Suprapubic skin (tissue), 4 donors: ENCODE results near the gene CELF4. TPM values are rescaled to one million over a fixed set of nuclear protein-coding genes. Genes with fewer than 3 reads are reported as not detected.

ENCODE experiments used
- DNase-seq, 2 donors: peaks; one replicate each; pipeline ENCODE4 v3.0.0-alpha.2; 2019; ENCODE audit warnings: low spot score in 2 of 2
- H3K27ac ChIP-seq: fragments of 200-600 bp; sonication (generic); one replicate; pipeline ENCODE4 v1.5.1; 2019
- H3K27me3 ChIP-seq: fragments of 200-600 bp; sonication (generic); one replicate; pipeline ENCODE4 v1.5.1; 2019
- H3K36me3 ChIP-seq: fragments of 200-600 bp; sonication (generic); one replicate; pipeline ENCODE4 v1.5.1; 2019
- H3K4me1 ChIP-seq: fragments of 200-600 bp; sonication (generic); one replicate; pipeline ENCODE4 v1.5.1; 2019
- H3K4me3 ChIP-seq: fragments of 200-600 bp; sonication (generic); one replicate; pipeline ENCODE4 v1.5.1; 2019; ENCODE audit warnings: mild to moderate bottlenecking
- H3K9me3 ChIP-seq: fragments of 200-600 bp; sonication (generic); one replicate; pipeline ENCODE4 v1.5.1; 2019
- CTCF ChIP-seq, 2 donors: fragments of 200-600 bp in 1 of 2; fragments of 450-650 bp in 1 of 2; sonication (generic) in 1 of 2; IDR thresholded peaks; one replicate each; pipeline ENCODE4 v1.5.1; 2016 to 2019; ENCODE audit warnings: antibody characterized with exemption in 2 of 2, mild to moderate bottlenecking in 1 of 2, moderate library complexity in 1 of 2
- EP300 ChIP-seq: sonication (generic); formaldehyde crosslinking; IDR thresholded peaks from one replicate; pipeline ENCODE4 v1.6.1; 2017; ENCODE audit warnings: antibody characterized with exemption
- POLR2A ChIP-seq, 2 donors: fragments of 450-650 bp; IDR thresholded peaks; one replicate each; pipeline ENCODE4 v1.6.1; 2017; ENCODE audit warnings: antibody characterized with exemption in 2 of 2, mild to moderate bottlenecking in 2 of 2, moderate library complexity in 2 of 2
- POLR2AphosphoS5 ChIP-seq, 3 donors: sonication (generic); formaldehyde crosslinking; IDR thresholded peaks; one replicate each; pipeline ENCODE4 v1.6.1; 2017; ENCODE audit warnings: antibody characterized with exemption in 3 of 3
- WGBS: methylation state at CpG from one replicate; pipeline ENCODE4 v1.1.5; 2018; 5-methylcytosine and 5-hydroxymethylcytosine counted together
- total RNA-seq, 4 donors: library from RNA; depleted of rRNA; stranded (reverse); fragments of >200 nt; gene quantifications; one replicate each; pipeline ENCODE4 v1.1.0, GENCODE V29; 2016

The CELF4 gene
- total RNA-seq, 4 donors from 2014 or later: not detected

GRCh38 chr18:37383846-37384595 lies 181.6 kb downstream of the CELF4 start:
- WGBS: 58% methylated on average over 17 of the region's 17 CpGs
- no peak overlapping the region for H3K27ac ChIP-seq
- TF ChIP-seq EP300 (no peak), CTCF (IDR thresholded peaks at IDR 0.05) (no peak), POLR2AphosphoS5 (IDR thresholded peaks at IDR 0.05) (no peak), POLR2A (IDR thresholded peaks at IDR 0.05) (no peak)

GRCh38 chr18:37383036-37383785 lies 182.4 kb downstream of the CELF4 start:
- DNase-seq: no peak

More at GRCh38 chr18:37383846-37384595, 181.6 kb downstream of the CELF4 start:
- DNase-seq: no peak
- Histone ChIP-seq H3K36me3 (no peaks in the 10 kb centered on the region), H3K9me3 (no peaks in the 10 kb centered on the region), H3K27me3 (peaks cover 10% of the 10 kb centered on the region), H3K4me1 (no peaks in the 10 kb centered on the region), H3K4me3 (no peak overlapping the region)

GRCh38 chr18:37381554-37381953 lies 184.0 kb downstream of the CELF4 start:
- WGBS: 95% methylated on average over 2 of the region's 2 CpGs
- H3K9me3 ChIP-seq: no peaks in the 10 kb centered on the region
- peaks cover 24% of the 10 kb centered on the region for H3K27me3 ChIP-seq
- H3K4me1 ChIP-seq: no peaks in the 10 kb centered on the region
- H3K4me3 ChIP-seq: no peak overlapping the region
- no peak for DNase-seq
- TF ChIP-seq EP300: no peak
- TF ChIP-seq CTCF (IDR thresholded peaks at IDR 0.05): no peak
- TF ChIP-seq POLR2AphosphoS5 (IDR thresholded peaks at IDR 0.05): no peak
- no peak for TF ChIP-seq POLR2A (IDR thresholded peaks at IDR 0.05)
- no peaks in the 10 kb centered on the region for H3K36me3 ChIP-seq
- H3K27ac ChIP-seq: no peak overlapping the region

More at GRCh38 chr18:37383036-37383785, 182.4 kb downstream of the CELF4 start:
- TF ChIP-seq POLR2AphosphoS5 (IDR thresholded peaks at IDR 0.05) (no peak), EP300 (no peak), POLR2A (IDR thresholded peaks at IDR 0.05) (no peak), CTCF (IDR thresholded peaks at IDR 0.05) (no peak)
- Histone ChIP-seq H3K4me1 (no peaks in the 10 kb centered on the region), H3K36me3 (no peaks in the 10 kb centered on the region), H3K27ac (no peak overlapping the region), H3K4me3 (no peak overlapping the region), H3K27me3 (peaks cover 10% of the 10 kb centered on the region), H3K9me3 (no peaks in the 10 kb centered on the region)
- 54% methylated on average over 5 of the region's 8 CpGs for WGBS

- Histone ChIP-seq H3K9me3 (no peaks in the 10 kb centered on the region), H3K36me3 (no peaks in the 10 kb centered on the region), H3K4me1 (no peaks in the 10 kb centered on the region), H3K4me3 (no peak overlapping the region), H3K27ac (no peak overlapping the region), H3K27me3 (peaks cover 25% of the 10 kb centered on the region)
- no peak for DNase-seq
- TF ChIP-seq POLR2A (IDR thresholded peaks at IDR 0.05) (no peak), CTCF (IDR thresholded peaks at IDR 0.05) (no peak)
Measured at GRCh38 chr18:37380546-37381110, 185.0 kb downstream of the CELF4 start.
